ENCODE measurements around the gene GTPBP6.
"Not testable (repeated sequence)": the region's sequence is repeated elsewhere in the genome, so short reads cannot be mapped to it uniquely, and the experiment has no call there.

Gene GTPBP6

GRCh38 chrX:316351-317325, 2.0 kb downstream of the GTPBP6 start:
- DNase-seq, result no peak

- DNase-seq, result no peak
These were observed 3.6 kb downstream of the GTPBP6 start for GRCh38 chrX:314781-315595.

DNA sequence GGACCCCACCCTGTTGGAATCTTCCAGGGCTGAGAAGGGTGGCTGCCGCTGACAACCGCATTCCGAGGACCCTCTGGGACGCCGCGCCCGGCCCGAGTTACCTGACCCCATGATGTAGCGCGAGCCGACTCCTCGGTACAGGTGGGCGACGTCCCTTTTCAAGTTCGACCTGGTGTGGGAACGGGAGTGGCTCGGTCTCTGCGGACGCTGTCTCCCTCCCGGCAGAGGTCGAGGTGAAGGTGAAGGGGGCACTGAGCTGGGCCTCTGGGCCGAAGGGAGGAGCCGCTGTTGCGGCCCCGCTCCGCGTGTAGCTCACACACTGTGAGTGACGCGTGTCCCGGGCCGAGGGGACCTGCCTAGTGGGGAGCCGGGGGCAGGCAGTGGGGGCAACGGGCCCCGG, 4.5 kb downstream of the GTPBP6 start:
- no peak for DNase-seq

DNA sequence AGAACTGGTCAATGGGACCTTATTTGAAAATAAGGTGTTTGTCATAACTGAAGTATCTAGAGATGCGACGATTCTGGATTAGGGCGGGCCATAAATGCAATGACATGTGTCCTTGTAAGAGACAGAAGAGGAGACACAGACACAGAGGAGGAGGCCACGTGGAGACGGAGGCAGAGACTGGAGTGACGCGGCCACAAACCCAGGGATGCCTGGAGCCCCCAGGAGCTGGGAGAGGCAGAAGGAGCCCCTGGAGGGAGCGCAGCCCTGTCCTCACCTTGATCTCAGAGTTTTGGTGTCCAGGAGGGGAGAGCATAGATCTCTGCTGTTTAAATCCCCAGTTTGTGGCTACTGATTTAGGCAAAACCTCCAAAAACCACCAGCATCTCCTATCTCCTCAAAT, 5.0 kb downstream of the GTPBP6 start:
- no peak for DNase-seq

- no peak for DNase-seq
These were observed 5.8 kb downstream of the GTPBP6 start for GRCh38 chrX:312621-313331.

DNA sequence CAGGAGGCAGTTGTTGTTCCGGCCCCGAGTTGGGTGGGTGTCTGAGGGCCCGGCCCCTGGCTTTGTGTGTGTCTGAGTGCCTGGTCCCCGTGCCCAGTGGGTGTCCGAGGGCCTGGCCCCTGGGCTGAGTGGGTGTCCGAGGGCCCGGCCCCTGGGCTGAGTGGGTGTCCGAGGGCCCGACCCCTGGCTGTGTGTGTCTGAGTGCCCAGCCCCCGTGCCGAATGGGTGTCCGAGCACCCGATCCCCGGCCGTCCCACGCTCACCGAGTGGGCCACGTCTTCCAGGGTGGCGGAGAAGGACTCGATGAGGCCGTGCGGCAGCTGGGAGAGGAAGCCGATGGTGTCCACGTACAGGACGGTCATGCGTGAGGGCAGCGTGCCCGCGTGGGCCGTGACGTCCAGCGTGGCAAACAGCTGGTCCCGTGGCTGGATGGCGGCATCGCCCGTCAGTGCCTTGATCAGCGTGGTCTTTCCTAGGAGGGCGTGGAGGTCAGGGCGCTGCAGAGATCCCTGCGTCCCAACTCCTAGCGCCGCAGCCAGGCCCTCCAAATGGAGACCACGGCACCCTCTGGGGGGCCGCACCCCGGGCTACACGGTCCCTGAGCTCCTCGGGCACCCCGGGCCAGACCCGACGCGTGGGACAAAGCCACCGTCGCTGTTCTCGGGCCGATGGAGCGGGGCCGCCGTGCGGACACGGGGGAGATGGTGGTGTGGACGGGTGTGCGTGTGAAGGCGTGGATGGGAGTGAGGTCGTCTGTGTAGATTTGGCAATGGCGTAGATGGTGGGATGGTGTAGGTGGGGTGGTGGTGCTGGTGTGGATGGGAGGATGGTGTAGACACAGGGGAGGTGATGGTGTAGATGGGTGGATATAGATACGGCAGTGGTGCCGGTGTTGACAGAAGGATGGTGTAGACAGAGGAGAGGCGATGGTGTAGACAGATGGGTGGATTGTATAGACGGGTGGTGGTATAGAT, 7.2 kb downstream of the GTPBP6 start:
- DNase-seq, result no peak

DNA sequence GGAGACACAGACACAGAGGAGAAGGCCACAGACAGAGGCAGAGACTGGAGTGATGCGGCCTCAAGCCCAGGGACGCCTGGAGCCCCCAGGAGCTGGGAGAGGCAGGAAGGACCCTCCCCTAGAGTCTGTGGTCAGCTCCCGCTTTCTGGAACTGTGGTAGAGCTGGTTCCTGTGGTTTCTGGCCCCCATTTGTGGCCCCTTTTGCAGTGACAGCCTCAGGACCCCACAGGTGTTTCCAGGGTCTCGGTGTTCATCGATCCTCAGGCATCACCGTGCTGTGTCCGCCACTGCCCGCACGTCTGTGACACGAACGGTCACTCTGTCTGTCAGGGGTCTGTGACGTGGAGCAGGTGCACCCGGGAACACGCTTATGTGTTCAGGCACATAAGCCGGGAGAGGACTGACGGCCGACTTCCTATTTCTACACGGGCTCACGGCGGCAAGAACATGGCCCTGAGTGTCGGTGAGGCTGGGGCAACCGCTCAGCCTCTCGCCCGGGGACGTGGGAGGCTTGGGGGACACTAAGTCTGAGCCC, 7.9 kb downstream of the GTPBP6 start:
- DNase-seq, result no peak

- DNase-seq, result no peak
These were observed 9.6 kb downstream of the GTPBP6 start for GRCh38 chrX:308821-309520.

DNA sequence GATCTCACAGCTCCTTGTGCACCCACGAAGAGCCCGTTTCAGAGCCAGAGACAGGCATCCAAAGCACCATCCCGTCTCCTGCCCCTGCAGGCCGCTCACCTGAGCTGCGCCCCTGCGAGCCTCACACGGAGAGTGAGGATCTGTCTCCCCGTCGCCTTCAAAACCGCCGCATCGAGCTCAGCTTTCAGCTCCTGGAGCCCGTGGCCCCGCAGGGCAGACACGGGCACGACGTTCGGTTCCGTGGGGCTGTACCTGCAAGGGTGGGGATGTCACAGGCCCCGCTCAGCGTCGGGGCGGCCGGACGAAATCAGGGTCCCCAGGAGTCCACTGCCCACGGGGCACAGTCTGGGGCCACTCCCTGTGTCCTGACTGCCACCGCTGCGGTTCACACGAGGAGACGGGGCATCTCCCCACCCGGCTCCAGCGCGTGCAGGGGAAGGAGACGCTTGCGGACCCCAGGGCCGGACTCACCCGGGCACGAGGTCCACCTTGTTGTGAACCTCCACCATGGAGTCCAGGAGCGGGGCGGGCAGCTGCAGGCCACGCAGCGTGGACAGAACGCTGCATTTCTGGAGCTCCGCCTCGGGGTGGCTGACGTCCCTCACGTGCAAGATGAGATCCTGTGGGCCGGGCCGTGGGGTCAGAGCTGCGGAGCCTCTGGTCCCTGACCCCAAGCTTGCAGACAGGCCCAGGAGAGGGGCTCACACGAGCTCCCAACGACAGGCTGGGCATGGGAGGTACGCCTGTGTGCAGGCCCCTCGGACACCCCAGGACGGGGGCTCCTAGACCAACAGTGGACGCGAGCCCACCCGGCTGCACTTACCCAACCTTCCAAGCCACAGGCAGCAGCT, 11.1 kb downstream of the GTPBP6 start:
- DNase-seq, result no peak

- DNase-seq, result not testable (repeated sequence)
These were observed 11.9 kb downstream of the GTPBP6 start for GRCh38 chrX:306614-307251.

DNA sequence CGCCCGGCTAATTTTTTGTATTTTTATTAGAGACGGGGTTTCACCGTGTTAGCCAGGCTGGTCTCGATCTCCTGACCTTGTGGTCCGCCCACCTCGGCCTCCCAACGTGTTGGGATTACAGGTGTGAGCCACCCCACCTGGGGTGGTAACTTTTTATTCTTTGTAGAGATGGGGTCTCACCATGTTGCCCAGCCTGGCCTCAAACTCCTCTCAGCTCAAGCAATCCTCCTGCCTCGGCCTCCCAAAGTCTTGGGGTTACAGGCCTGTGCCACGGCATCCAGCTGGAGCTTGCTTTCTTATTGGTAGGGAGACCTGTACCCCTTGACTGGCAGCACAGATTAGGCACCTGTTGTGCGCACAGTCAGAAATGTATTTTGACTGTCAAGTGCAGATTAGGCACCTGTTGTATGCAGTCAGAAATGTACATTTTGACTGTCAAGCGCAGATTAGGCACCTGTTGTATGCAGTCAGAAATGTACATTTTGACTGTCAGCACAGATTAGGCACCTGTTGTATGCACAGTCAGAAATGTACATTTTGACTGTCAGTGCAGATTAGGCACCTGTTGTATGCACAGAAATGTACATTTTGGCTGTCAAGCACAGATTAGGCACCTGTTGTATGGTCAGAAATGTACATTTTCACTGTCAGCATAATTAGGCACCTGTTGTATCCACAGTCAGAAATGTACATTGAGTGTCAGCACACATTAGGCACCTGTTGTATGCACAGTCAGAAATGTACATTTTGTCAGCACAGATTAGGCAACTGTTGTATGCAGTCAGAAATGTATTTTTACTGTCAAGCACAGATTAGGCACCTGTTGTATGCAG, 12.6 kb downstream of the GTPBP6 start:
- not testable (repeated sequence) for DNase-seq

DNA sequence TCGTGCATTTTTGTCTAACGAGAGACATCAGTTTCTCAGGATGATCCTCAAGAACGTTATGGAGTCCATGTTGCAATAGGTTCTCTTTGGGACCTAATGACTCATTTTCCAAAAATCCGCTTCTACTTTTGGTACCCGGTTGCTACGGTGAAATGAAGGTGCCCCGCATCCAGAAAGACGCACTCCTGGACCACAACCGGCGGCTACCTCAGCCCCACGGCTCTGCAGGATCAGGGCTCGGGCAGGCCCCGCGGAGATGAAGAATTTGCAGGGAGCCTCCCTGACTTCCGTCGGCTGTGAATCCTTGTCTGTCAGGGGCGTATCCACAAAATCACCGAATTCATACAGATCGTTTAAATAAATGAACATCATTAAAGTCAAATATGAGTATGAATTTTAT, 15.6 kb downstream of the GTPBP6 start:
- no peak for DNase-seq

GRCh38 chrX:300334-300733, 18.3 kb downstream of the GTPBP6 start:
- DNase-seq, result no peak

- DNase-seq, result no peak
These were observed 19.6 kb downstream of the GTPBP6 start for GRCh38 chrX:298993-299392.

DNA sequence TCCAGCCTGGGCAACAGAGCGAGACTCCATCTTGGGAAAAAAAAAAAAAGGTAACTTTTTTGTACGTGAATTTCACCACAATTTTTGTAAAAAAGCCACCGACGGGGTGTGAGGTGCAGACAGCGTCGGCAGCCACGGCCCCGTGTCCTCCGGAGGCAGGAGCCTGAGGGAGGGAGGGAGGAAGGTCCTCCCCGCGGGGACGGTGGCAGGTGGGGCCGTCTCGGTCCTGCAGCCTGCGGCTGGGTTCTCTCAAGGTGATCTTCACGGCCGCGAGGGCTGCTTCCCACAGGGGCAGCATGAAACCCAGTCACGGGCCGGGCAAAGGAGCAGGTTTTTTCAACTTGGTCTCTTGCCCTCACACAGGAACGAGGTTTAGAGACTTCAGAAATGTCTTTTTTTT, 23.5 kb downstream of the GTPBP6 start:
- DNase-seq, result no peak

DNA sequence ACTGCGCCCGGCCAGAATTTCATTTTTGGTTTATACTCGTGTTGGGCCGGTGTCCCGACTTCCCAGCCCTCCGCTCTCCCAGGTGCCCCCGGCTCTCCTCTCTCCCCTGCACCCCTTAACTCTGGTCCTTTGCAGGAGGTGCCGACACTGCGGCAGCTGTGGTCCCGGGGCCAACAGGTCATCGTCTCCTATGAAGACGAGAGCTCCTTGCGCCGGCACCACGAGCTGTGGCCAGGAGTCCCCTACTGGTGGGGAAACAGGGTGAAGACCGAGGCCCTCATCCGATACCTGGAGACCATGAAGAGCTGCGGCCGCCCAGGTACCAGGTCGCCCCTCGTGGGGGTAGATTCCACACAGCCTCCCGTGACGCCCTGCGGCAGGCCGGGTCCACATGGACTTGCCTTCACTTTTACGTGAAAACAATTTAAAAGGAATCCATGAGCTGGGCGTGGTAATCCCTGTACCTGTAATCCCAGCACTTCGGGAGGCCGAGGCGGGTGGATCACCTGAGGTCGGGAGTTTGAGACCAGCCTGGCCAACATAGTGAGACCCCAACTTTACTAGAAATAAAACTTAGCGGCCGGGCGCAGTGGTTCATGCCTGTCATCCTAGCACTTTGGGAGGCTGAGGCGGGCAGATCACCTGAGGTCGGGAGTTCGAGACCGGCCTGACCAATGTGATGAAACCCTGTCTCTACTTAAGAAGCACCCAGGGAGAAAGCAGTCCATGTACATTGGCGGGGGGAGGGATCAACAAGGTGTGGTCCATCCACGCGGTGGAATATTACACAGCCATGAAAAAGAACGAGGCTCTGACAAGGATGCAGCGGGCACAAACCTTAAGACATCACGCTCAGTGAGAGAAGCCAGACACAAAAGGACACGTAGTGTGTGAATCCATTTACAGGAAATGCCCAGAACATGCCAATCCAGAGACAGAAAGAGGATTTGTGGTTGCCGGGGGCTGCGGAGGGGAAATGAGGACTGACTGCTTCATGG, 25.4 kb downstream of the GTPBP6 start:
- no peak for DNase-seq

GRCh38 chrX:291411-291901, 27.1 kb downstream of the GTPBP6 start:
- no peak for DNase-seq
